ENCODE results near the gene MAGI2.

DNA sequence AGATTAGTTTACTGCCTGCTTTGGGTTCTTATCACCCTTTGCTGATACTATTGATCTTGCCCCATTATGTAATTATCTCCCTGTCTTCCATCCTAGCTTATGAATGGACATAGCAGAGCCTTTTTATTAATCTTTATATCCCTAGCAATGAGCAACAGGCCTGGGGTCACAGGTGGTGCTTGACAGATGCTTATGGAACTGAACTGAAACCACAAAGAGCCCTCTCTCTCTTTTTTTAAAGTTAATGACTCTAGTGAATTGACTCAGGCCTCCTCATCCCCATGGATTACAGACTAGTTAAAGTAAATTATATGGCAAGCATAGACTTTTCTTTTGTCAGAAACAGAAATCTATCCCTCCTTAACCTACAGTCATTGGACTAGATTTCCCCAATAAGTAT, 1389.7 kb downstream of the MAGI2 start:
- TF ChIP-seq POLR2A (IDR thresholded peaks at IDR 0.05) = no peak
- no peak for TF ChIP-seq CTCF (IDR thresholded peaks at IDR 0.05)

Measured in esophagus squamous epithelium (tissue), 4 donors.